Activated naive CD4-positive, alpha-beta T cell treated with Interleukin-2 at 50 U/mL for 16 hours (primary cell): ENCODE measurements around the gene HOXD11.

Experiments
- DNase-seq: peaks from one replicate; pipeline ENCODE4 v3.0.0-alpha.2; 2020

The HOXD11 gene

DNA sequence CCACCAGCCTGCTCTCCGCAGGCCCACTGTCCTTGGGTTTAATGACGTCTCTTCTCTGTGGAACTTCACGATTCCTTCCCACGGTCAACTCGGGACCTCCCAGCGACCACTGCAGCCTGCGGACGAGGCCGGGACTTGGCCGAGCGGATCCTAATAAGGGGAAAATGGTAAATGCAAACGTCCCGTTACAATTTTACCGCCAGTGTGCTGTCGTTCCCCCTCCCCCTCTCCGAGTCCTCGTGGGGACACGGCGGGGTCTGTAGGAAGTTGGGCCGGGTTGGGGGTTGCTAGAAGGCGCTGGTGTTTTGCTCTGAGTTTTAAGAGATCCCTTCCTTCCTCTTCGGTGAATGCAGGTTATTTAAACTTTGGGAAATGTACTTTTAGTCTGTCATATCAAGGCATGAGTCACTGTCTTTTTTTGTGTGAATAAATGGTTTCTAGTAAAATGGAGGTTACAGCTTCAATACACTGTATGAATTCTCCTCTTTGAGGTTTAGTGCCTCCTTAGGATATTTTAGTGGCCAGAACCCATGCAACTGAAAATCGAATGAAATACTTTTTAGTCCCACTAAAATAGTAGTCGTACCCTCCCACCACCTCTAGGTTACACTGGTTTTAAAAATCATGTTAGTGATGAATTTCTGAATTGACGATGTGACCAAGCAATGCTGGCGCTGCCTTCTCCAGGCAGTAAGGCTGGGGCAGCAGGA is 2.3 kb downstream of the HOXD11 start:
- no peak for DNase-seq

DNA sequence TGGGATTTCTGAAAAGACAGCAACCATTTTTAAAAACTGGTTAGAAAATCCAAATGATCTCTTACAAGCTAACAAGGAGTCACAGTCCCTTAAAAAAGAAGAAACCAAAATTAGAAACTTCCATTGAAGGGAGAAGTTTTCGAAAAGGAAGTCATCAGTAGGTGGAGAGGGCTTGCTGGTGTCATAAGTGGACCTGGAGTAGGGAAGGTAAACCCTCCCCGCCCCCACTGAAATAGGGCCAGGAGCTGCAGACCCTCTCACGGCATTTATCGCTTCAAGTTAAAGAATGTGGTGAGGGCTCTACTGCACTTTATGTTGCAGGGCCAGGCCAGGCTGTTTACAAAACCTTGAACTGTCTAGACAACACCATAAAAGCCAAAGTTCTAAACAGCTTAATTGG is 2.9 kb downstream of the HOXD11 start:
- no peak for DNase-seq

DNA sequence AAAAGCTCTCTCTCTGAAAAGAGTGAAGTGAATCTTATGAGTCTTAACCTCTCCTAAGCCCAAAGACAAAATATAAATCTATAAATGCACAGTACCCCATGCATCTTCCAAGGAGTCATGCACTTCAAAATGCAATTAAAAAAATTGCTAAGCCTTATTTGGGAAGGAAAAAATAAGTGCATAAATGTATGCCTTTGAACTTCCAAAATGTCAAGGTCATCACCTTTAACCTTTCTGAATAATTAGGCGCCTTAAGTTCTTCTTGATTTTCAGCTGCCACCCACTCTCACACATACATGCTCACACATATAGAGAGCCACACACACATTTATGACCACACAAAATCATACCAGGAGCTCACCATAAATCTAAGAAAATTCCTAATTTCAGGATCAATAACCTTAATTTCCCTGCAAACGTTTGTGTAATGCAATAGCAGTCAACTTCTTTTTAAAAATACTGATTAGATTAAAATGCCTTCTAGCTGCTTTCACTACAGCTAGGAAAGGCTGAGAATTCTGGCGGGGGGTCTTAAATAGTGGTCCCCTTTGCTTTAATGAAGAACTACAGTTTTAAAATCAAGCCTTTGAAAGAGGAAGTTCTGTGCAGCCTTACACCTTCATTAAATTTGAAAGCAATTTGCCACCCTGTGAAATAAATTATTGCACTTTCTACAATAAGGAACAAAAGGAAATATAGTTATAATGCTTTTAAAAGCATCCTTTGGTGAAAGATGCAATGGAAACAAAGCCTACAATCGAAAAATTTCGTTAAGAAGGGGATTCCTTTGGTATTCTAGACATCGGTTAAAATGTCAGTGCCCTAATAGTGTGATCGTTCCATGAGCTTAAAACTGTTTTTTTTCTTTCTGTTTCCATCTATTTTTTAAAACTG is 3.6 kb downstream of the HOXD11 start:
- no peak for DNase-seq

DNA sequence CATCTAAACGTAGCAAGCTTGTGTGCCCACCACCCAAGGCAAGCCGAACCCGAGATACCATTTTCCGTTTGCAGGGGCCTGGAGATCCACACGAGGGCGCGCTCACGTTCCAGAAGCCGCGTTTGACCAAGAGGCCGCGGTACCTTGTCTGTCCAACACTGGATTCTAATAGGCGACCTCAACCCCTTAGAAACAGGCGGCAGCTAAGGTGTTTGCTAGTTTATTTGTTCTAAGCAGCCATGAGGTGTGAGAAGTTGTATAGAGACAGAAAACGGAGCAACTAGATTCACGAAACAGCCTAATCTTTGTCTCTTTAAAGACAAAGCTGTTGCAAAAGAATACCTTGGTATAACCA is 4.2 kb downstream of the HOXD11 start:
- no peak for DNase-seq

DNA sequence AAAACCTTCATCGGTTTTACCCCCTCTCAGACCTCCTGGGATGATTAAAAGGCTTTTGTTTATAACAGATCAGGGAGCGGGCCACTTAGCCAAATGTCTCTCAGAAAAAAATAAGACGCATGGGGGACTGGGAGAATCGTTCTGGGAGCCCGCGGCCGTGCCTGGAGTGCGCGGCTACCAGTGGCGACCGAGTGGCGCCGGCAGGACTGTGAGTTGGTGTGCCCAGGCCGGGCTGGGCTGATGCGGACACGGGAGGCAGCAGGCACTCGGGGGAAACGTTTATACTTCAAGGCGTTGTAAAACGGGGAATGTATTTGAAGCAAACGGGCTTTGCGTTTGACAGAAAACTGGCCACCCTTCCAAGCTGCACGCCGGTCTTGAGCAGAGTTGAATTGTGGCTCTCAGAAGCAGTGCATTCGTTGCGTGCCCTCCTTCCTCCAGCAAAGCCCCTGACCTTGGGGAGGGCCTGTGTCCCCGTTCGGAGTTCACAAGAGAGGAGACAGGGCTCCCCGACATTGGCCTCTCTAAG is 4.8 kb downstream of the HOXD11 start:
- no peak for DNase-seq

DNA sequence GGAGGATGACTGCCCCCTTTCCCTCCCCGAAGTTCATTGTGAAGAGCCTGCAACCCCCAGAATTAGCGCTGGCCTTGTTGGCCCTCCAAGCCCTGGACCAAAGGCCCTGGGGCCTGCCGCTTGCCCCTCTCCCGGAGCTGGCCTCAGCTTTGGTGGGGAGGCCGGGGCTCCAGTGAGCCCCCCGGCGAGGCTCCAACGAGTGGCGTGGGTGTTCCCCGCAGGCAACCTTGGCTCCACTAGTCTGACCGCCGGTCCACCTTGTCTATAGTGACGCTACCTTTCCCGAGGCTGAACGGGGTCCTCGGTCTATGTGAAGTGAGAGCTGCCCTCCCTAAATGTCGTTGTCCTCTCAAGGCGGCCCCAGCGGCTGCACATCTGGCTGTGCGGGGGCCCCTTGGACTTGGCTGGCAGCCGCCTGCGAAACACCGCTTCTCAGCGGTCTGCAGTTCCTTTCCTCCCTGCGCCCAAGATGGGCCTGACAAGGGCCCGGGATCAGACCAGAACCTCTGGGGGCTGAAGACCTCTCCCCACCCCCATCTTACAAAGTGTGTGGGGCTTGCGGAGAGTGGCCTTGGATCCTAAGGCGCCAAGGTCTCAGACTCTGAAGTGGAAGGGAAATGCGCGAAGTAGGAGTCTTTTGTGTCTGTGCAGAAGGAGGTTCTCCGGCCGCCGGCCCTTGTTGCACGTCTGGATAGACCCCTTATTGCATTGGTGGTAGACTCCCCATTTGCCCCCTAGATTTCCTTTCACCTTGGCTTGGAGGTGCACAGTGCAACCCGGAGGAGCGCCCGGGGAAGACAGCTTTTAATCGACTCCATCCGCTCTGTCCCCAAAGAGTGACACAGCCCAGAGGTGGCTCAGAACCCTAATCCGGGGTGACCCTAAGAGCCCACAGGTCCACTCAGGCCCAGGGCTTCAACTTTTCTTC is 5.6 kb downstream of the HOXD11 start:
- no peak for DNase-seq

DNA sequence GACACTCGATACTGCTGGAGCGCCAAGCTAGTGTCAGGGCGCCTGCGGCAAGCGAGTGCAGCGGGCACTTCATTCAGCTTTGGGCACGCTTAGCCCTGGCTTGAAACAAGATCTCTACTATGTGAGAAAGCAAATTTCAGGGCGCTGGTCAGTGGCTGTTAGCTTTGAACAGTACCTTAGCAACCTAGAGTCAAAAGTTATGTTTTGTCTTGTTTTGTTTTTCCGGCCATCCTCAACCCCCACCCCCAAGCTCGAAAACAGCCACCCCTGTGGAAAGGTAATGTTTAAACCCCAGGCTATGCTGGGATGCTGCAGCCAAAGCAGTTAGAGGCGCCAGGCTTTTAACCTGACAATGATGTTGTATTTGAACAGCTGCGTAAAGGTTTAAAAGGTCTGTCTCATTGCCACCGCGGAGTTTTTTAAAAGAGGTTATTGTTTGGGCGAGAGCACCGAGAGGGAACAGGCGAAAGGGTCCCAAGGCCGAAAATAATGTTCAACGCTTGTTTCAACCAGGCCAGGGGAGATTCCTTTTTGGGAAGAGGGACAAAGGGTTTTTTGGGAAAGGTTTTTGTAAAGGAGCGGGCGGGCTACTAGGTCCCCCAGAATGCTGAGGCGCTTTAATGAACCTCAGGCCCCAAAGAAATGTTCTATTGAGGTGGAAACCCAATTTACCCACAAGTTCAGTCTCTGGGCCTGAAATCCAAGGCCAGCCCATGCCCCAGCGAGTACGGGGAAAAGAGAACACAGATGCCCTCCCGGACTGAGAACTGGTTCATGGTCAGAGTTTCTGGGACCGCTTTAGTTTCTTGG is 7.2 kb downstream of the HOXD11 start:
- no peak for DNase-seq

DNA sequence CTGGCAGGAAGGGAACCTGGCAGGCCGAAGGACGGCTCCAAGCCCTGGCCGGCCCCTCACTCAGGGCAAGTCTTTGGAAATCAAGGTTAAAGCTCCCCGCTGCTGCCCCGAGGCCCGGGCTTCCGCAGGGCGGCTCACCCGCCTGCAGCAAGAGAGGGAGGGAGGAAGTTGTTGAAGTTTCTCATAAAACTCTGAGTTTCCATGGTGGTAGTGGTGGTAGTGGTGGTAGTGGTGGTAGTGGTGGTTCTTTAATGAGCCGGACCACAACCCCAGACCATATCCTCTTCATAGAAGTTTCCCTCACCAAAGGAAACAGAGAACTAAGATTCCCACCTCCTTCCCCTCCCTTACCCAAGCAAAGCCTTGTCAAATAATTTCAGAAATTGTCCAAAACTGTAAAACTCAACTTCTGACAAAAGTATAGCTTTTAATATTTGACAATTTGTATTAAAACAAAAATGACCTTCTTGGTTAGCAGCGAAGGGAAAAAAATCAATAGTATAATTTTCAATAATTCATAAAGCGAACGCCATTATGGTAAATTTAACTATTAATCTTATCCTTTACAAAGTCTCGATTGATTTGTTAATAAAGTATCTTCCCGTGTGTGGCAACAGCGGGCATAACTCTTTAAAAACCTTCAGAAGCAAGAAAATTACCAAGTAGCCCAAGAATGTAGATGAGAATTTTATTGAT is 8.0 kb downstream of the HOXD11 start:
- DNase-seq = no peak

DNA sequence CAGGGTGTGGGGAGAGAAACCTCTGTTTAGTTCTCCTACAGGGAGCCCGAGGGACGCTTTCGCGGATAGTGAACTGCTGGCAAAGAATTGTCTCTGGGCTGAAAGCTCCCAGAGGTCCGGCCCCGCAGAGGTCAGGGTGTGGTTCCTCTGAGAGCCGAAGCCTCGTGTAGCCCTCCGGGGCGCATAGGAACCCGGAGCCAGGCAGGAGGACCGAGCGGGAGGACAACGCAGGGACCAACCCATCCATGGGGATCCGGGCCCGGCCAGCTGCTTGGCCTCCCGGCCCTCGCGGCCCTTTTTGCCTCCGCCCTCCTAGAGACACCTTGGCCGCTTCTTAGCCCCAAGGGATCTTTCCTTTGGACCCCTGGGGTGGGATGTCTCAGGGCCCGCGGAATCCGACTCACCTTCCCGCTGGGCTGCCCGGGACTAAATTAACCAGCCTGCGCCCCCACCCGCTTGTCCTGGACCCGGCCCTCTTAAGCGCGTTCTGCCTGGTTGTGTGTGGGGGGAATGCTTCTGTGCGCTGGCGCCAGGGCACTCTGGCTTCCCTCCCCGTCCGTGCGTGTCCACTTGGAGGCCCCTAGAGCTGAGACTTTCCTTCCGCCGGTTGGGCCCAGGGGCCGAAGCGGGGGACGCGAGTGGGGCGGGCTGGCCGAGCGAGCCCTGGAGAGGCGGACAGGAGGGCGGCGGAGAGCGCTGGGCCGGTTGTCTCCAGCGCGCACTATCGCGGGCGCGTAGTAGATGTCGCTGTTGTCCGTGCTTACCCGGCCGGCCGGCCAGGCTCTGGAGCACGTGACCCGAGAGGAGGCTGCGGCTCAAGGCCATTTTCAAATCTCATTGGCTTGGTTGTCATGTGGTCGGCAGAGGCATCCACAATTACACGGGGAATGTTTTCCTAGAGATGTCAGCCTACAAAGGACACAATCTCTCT is 9.1 kb downstream of the HOXD11 start, which contains the start of gene HOXD10:
TSS of gene HOXD10 (plus strand) at position 896 of the 931 bp plus-strand sequence. CDS start 56 bp downstream, outside the sequence.
- no peak for DNase-seq

DNA sequence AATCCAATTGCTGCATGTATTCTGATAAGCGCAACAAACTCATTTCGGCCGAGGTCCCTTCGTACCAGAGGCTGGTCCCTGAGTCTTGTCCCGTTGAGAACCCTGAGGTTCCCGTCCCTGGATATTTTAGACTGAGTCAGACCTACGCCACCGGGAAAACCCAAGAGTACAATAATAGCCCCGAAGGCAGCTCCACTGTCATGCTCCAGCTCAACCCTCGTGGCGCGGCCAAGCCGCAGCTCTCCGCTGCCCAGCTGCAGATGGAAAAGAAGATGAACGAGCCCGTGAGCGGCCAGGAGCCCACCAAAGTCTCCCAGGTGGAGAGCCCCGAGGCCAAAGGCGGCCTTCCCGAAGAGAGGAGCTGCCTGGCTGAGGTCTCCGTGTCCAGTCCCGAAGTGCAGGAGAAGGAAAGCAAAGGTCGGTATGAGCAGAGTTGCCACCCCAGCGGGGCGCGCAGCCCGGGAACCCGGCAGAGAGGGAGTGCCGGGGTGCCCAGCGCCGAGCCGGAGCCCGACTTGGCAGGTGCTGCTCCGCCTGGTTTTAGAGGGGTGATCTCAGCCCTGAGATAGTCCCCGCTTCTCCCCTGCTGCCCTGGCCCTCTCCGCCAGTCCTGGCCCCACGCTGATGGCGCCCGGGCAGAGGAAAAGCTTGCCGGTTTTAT is 10.2 kb downstream of the HOXD11 start:
- no peak for DNase-seq

DNA sequence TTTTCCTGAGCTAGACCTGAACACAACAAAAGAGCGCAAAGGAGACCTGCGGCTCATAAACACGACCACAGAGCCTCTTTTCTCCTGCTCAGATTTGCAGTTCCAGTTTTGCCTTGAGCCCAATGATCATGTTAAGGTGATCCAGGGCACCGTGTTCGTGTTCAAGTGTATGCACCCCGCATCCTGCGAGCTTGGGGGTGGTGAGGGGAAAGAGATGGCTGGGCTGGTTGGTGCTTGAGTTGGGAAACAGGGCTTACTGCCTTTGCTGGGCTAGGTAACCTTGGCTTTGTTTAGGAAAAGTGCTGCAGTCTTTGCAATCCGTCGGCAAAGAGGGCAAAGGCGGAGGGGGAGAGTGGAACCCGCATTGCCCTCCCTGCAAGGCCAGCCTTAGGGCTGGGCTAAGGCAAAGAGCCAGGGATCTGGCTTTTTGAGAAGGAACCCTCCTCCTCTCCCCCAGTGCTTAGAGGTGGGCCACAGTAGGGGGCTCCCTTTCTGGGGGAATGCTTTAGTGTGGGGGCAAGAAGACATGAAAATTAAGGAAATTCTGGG is 10.8 kb downstream of the HOXD11 start:
- no peak for DNase-seq

DNA sequence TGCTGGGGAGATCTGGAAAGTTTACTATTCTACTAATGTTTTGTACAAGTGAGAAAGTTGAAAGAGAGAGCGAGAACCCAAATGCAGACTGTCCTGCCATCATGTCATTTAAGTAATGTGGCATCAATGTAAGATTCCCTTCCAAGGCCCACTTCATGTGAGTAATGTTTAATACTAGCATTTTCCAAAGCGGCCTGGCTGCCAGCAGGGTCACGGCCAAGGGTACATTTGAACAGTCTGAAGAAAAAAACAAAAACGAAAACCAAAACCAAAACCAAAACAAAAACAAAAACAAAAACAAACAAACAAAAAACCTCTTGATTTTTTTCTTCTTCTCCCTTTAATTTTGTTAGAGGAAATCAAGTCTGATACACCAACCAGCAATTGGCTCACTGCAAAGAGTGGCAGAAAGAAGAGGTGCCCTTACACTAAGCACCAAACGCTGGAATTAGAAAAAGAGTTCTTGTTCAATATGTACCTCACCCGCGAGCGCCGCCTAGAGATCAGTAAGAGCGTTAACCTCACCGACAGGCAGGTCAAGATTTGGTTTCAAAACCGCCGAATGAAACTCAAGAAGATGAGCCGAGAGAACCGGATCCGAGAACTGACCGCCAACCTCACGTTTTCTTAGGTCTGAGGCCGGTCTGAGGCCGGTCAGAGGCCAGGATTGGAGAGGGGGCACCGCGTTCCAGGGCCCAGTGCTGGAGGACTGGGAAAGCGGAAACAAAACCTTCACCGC is 11.7 kb downstream of the HOXD11 start:
- DNase-seq = no peak

DNA sequence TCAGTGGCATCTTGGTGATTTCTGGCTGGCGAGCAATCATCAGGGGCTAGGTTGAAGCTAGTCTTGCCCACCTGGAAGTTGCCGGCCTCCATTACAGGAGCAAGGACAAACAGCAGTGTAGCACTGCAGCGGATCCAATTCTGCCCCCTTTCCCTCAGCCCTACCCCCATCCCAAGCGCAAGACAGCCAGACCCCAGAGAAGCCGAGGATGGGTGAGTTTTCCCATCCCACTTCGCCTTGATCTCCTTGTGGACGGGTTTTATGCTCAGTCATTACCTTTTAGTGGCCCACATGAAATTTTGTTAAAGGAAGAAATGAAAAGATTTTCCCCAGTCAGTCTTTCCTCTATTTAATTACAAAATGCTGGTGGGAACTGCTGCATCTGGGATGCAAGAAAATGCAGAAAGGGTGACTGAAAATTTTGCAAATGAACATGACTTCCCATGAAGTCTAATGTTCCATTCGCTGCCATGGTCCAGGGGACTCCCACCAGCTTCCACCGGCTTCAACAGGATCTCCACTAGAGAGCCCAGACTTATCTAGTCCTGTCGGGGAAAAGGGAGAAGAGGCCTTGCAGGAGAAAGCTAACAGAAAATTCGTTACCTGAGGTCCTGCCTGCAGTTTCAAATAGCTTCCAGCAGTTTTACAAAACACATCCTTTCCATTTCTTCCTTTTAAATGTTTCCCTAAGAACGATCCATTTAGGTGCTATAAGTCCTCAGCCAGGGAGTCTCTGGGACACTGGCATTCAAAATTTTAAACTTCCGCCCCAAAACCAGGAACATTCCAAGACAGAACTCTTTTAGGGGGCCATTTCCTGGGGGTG is 13.5 kb downstream of the HOXD11 start:
- DNase-seq = no peak

DNA sequence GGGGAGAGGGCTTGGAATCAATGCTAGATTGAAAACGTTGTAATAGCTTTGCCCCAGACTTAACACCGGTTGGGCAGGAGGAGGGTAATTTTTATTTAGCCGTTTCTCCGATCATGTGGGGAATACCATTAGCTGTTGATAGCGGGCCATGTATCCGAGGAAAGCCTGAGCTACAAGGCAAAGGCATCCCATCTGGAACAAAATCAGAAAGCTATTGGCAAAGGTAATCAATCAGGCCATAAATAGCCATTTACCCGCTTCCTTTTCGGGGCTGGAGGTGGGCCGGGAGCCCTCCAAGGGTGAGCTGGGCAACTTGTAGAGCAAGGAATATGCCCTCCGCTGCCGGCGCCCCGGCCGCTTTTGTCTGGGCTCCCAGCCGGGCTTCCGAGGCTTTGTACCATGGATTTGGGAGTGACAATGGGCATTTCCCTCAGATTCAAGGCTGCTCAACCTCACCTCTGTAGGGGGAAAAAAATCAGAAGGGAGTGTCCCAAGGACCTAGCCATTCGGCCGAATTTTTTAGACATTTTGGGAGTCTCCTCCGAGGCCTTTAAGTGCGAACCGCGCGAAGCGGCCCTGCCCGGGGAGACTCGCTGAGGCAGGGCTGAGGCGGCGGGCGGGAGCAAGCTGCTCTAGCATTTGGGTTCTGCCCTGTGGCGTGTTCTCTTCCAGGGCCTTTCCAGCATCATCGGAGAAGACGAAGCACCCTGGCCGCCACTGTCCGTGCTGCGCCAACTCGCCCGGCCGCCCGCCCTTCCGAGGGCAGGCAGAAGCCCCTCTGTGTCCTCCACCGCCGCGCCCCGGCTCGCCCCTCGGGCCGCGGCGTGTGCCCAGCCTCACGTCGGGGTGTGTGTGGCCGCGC is 14.3 kb downstream of the HOXD11 start:
- DNase-seq = no peak

DNA sequence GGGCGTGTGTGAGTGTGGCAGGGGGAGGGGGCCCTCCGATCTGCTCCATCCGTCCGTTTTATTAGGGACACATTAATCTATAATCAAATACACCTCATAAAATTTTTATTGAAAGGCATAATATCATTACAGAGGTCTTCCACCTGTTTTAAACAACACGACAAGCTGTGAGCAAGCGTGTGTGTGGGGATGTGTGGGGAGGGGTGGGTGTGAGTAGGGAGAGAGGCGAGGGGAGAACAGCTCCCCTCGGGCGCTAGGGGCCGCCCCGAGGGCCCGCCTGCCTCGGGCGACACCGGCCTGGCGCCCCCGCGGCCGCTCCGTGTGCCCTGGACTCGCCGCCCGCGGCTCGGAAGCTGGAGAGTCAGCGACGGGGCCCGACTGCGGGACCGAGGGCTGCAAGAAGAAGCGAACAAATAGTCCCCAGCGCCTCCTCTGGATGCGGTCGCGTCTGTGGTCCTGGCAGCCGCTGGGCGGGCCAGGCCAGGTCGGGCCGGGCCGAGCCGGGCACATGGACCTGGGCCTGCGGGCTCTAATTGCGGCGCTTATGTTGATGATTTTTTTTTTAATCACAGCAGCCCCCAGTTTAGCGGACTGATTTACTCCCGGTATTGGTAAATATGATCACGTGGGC is 15.1 kb downstream of the HOXD11 start:
- no peak for DNase-seq
